ENCODE data around the gene PELI1. TPM values are rescaled to one million over a fixed set of nuclear protein-coding genes. Genes with fewer than 3 reads are reported as not detected.

The PELI1 gene
- 10 to 100 TPM; 38.4 to 57.0 (median 46.0) TPM for total RNA-seq

GRCh38 chr2:64144057-64145013, at the start of gene PELI1:
Gene PELI1, minus strand, starts transcription at chr2:64144420. Its CDS starts 36,110 bp downstream, at chr2:64108310.
- 8 to 9% methylated on average over 32 to 44 of the region's 68 CpGs for WGBS, 2 donors
- H3K4me3 ChIP-seq (ENCODE audit: low read depth, poor library complexity, severe bottlenecking) = peak within 1 kb of the TSS; percentile 97
- intact Hi-C loops (cut with DNase I; ENCODE audit: low total_unique reads) = no loop called here
- no peak for TF ChIP-seq CTCF (IDR thresholded peaks at IDR 0.05)
- TF ChIP-seq POLR2A (IDR thresholded peaks at IDR 0.05) = peak in 1 of 2 donors; percentile 93
- peak; percentile 96 to 98 for DNase-seq (ENCODE audit: low spot score in 2 of 2)

- intact Hi-C loops (cut with DNase I; ENCODE audit: low total_unique reads) = no loop called here
- no peak for DNase-seq (ENCODE audit: low spot score in 2 of 2)
- 97 to 98% methylated on average over 4 of the region's 4 CpGs for WGBS, 2 donors
- H3K4me3 ChIP-seq (ENCODE audit: low read depth, poor library complexity, severe bottlenecking) = no peak overlapping the region
- TF ChIP-seq POLR2A (IDR thresholded peaks at IDR 0.05) = no peak
- TF ChIP-seq CTCF (IDR thresholded peaks at IDR 0.05) = no peak
Observed at GRCh38 chr2:64193491-64193890, 49.3 kb upstream of the PELI1 start.

GRCh38 chr2:64192664-64193105, 48.5 kb upstream of the PELI1 start:
- DNase-seq (ENCODE audit: low spot score in 2 of 2) = peak in 1 of 2 donors; percentile 31
- no peak for TF ChIP-seq CTCF (IDR thresholded peaks at IDR 0.05)
- TF ChIP-seq POLR2A (IDR thresholded peaks at IDR 0.05) = no peak
- intact Hi-C loops (cut with DNase I; ENCODE audit: low total_unique reads) = no loop called here
- H3K4me3 ChIP-seq (ENCODE audit: low read depth, poor library complexity, severe bottlenecking) = no peak overlapping the region
- 54 to 56% methylated on average over 6 of the region's 6 CpGs for WGBS, 2 donors

GRCh38 chr2:64192125-64192479, 47.9 kb upstream of the PELI1 start:
- no peak overlapping the region for H3K4me3 ChIP-seq (ENCODE audit: low read depth, poor library complexity, severe bottlenecking)
- TF ChIP-seq POLR2A (IDR thresholded peaks at IDR 0.05) (no peak), CTCF (IDR thresholded peaks at IDR 0.05) (no peak)
- DNase-seq (ENCODE audit: low spot score in 2 of 2) = peak in 1 of 2 donors; percentile 19
- 84 to 89% methylated on average over 6 of the region's 6 CpGs for WGBS, 2 donors
- intact Hi-C loops (cut with DNase I; ENCODE audit: low total_unique reads) = no loop called here

- DNase-seq (ENCODE audit: low spot score in 2 of 2) = no peak
- no peak overlapping the region for H3K4me3 ChIP-seq (ENCODE audit: low read depth, poor library complexity, severe bottlenecking)
- TF ChIP-seq POLR2A (IDR thresholded peaks at IDR 0.05) (no peak), CTCF (IDR thresholded peaks at IDR 0.05) (no peak)
- intact Hi-C loops (cut with DNase I; ENCODE audit: low total_unique reads) = no loop called here
Observed at GRCh38 chr2:64189586-64189985, 45.4 kb upstream of the PELI1 start.
